ENCODE measurements around the gene TEX13B.

The TEX13B gene

DNA sequence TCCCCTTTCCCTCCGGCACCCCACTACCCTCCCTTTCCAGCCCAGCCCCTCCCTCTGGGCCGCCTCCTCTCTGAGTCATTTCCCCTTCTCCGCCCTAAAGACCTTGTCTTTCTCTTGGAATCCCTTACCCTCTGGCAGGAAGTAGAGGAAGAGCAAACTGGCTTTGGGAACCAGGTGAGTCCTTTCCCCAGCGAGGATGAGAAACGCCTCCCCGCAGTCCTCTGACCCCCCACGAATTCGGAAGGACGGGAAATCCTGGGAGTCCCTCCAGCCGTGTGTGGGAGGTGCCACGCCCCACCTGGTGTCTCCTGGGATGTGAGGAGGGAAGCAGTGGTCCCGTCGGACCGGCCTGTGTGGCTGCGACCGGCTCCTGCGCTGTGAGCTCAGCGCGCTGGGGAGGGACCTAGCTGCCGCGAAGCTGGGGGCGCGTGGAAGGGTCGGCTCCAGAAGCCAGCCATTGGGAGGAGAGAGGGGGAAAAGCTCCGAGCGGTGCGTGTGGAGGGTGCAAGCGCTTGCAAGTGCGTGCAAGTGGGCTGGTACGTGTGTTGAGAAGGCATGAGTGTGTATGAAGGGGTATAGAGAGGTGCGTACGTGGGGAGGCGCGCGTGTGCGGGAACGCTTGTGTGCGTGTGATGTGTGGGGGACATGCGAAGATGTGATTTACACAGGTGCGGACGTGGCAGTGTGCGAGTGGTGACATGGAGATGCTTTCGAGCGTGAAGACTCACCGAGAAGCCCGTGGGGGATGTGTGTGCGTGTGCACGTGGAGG lies 46.3 kb downstream of the TEX13B start:
- no peak for DNase-seq

DNA sequence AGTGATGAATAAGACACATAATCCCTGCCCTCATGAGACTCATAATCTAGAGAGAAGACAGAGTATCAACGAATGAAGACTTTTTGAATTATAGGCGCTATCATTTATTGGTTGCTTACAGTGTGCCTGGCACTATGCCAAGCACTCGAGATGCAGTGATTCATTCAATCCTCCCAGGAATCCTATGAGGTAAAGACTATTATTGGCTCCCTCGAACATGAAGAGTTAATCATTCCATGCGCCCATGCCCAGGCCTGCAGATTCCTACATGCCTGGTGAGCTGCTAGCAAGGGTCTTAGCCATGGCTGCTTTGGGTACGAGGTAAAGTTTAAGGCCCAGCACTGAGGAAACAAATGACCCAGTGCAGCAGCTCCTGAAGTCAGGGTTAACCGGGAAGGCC lies 47.0 kb downstream of the TEX13B start:
- no peak for DNase-seq

DNA sequence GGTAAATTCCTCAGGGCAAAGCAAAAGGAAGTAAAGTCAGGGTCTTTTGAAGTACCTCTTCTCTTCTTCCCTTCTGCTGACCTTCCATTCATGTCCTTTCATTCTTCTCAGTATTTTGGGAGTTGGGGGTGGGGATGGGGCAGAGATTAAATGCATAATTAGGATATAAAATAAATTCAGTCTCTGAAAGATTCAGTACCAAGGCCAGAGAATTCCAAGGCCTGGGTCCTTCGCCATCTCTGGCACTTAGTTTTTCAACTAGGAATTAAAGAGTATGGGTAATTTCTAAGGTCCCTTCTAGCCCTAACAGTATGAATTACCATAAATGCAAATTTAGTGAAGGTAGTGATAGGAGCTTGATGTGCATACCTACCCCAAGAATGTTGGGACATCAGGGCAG lies 47.9 kb downstream of the TEX13B start:
- DNase-seq = no peak
